WTC11 (cell line): Measurements from ENCODE around the gene MAML2. TPM values are rescaled to one million over a fixed set of nuclear protein-coding genes. Genes with fewer than 3 reads are reported as not detected.

ENCODE experiments used
- ATAC-seq: fragments of 200-7000 bp; cut with Tn5 transposase; 2 replicates; pipeline ENCODE4 v1.10.0; 2021; ENCODE audit warnings: mild to moderate bottlenecking, moderate library complexity
- CTCF ChIA-PET: fragments of 300-600 bp; sonication (Branson Sonifier 250); formaldehyde crosslinking; loops from one replicate; lab custom pipeline; 2021; ENCODE audit warnings: antibody characterized with exemption; lab: Charles Lee
- POLR2A ChIA-PET: fragments of 350-600 bp; sonication (Branson Sonifier 250); formaldehyde crosslinking; loops from one replicate; lab custom pipeline; 2021; ENCODE audit warnings: antibody characterized with exemption; lab: Charles Lee
- DNase-seq: peaks from one replicate; pipeline ENCODE4 v3.0.0; 2021; ENCODE audit warnings: low spot score
- H3K27ac Mint-ChIP-seq: 2 replicates; pipeline ENCODE4 v1.8.0; 2021; ENCODE audit warnings: mixed read lengths
- H3K27me3 Mint-ChIP-seq: 2 replicates; pipeline ENCODE4 v1.8.0; 2021; ENCODE audit warnings: low read depth, mild to moderate bottlenecking, moderate library complexity, mixed read lengths
- H3K36me3 Mint-ChIP-seq: 2 replicates; pipeline ENCODE4 v1.8.0; 2021; ENCODE audit warnings: mixed read lengths
- H3K4me1 Mint-ChIP-seq: 2 replicates; pipeline ENCODE4 v1.8.0; 2022; ENCODE audit warnings: mixed read lengths
- H3K4me3 Mint-ChIP-seq: 2 replicates; pipeline ENCODE4 v1.8.0; 2021; ENCODE audit warnings: mild to moderate bottlenecking, moderate library complexity, mixed read lengths
- H3K9me3 Mint-ChIP-seq: 2 replicates; pipeline ENCODE4 v1.8.0; 2021; ENCODE audit warnings: mixed read lengths
- ATF1 ChIP-seq: sonication (generic); formaldehyde crosslinking; IDR thresholded peaks from 2 replicates; pipeline ENCODE4 v1.8.1; 2023; ENCODE audit warnings: mild to moderate bottlenecking, moderate library complexity, missing genetic modification reagents
- CREM ChIP-seq: sonication (generic); formaldehyde crosslinking; IDR thresholded peaks from 2 replicates; pipeline ENCODE4 v1.8.1; 2022; ENCODE audit warnings: mild to moderate bottlenecking, missing genetic modification reagents, moderate library complexity
- E2F4 ChIP-seq: sonication (generic); formaldehyde crosslinking; IDR thresholded peaks from 2 replicates; pipeline ENCODE4 v1.8.1; 2022; ENCODE audit warnings: low read depth, mild to moderate bottlenecking, moderate library complexity, missing genetic modification reagents, borderline replicate concordance
- ELF4 ChIP-seq: sonication (generic); formaldehyde crosslinking; IDR thresholded peaks from 2 replicates; pipeline ENCODE4 v1.8.1; 2022; ENCODE audit warnings: low read depth, mild to moderate bottlenecking, moderate library complexity, missing genetic modification reagents
- EMX1 ChIP-seq: fragments of 250-450 bp; sonication (Bioruptor Pico); IDR thresholded peaks from 2 replicates; pipeline ENCODE4 v1.8.0; 2021; ENCODE audit warnings: mild to moderate bottlenecking
- FOXK1 ChIP-seq: sonication (generic); formaldehyde crosslinking; IDR thresholded peaks from 2 replicates; pipeline ENCODE4 v1.8.0; 2022; ENCODE audit warnings: mild to moderate bottlenecking, moderate library complexity, missing genetic modification reagents
- GABPB1 ChIP-seq: sonication (generic); formaldehyde crosslinking; IDR thresholded peaks from 2 replicates; pipeline ENCODE4 v1.8.1; 2023; ENCODE audit warnings: mild to moderate bottlenecking, missing genetic modification reagents
- GRHL2 ChIP-seq: fragments of 250-450 bp; sonication (Bioruptor Pico); IDR thresholded peaks from 2 replicates; pipeline ENCODE4 v1.8.0; 2022; ENCODE audit warnings: mild to moderate bottlenecking, moderate library complexity; ENCODE audit not compliant: insufficient replicate concordance, severe bottlenecking
- GTF2I ChIP-seq: fragments of 250-450 bp; sonication (Bioruptor Pico); conservative IDR thresholded peaks from 2 replicates; pipeline ENCODE4 v1.4.0; 2021; ENCODE audit warnings: mild to moderate bottlenecking
- KAT7 ChIP-seq: sonication (generic); formaldehyde crosslinking; IDR thresholded peaks from 2 replicates; pipeline ENCODE4 v1.8.1; 2023; ENCODE audit warnings: missing genetic modification reagents, mild to moderate bottlenecking, borderline replicate concordance
- TCF7 ChIP-seq: sonication (generic); formaldehyde crosslinking; IDR thresholded peaks from 2 replicates; pipeline ENCODE4 v1.8.0; 2022; ENCODE audit warnings: mild to moderate bottlenecking, low read depth, missing genetic modification reagents, moderate library complexity
- ZBTB21 ChIP-seq: sonication (generic); formaldehyde crosslinking; IDR thresholded peaks from 2 replicates; pipeline ENCODE4 v1.8.1; 2023; ENCODE audit warnings: mild to moderate bottlenecking, missing genetic modification reagents, borderline replicate concordance
- ZNF396 ChIP-seq: fragments of 250-450 bp; sonication (Bioruptor Pico); IDR thresholded peaks from 2 replicates; pipeline ENCODE4 v1.8.0; 2021; ENCODE audit warnings: mild to moderate bottlenecking, moderate library complexity, borderline replicate concordance
- ZNF423 ChIP-seq: fragments of 250-450 bp; sonication (Bioruptor Pico); IDR thresholded peaks from 2 replicates; pipeline ENCODE4 v2.1.2; 2022; ENCODE audit warnings: mild to moderate bottlenecking, moderate library complexity
- ZNF512 ChIP-seq: sonication (generic); formaldehyde crosslinking; IDR thresholded peaks from 2 replicates; pipeline ENCODE4 v1.8.1; 2022; ENCODE audit warnings: missing genetic modification reagents, borderline replicate concordance
- ZNF532 ChIP-seq: fragments of 250-450 bp; sonication (Bioruptor Pico); IDR thresholded peaks from 2 replicates; pipeline ENCODE4 v1.9.0; 2021; ENCODE audit warnings: mild to moderate bottlenecking, borderline replicate concordance
- ZSCAN18 ChIP-seq: fragments of 250-450 bp; sonication (Bioruptor Pico); IDR thresholded peaks from 2 replicates; pipeline ENCODE4 v2.1.2; 2022; ENCODE audit warnings: mild to moderate bottlenecking, moderate library complexity
- total RNA-seq: library from RNA; stranded (reverse); gene quantifications from 3 replicates; pipeline ENCODE4 v1.2.3, GENCODE V29; 2021
- TF ChIP-seq, protein P1 (sequence below): sonication (generic); formaldehyde crosslinking; IDR thresholded peaks from 2 replicates; pipeline ENCODE4 v1.8.1; 2022; ENCODE audit warnings: mild to moderate bottlenecking, missing genetic modification reagents, moderate library complexity, borderline replicate concordance
- TF ChIP-seq, protein P2 (sequence below): sonication (generic); formaldehyde crosslinking; IDR thresholded peaks from 2 replicates; pipeline ENCODE4 v1.8.0; 2023; ENCODE audit warnings: missing genetic modification reagents, mild to moderate bottlenecking, borderline replicate concordance

Gene MAML2
- total RNA-seq, 1 experiment from 2014 or later, result 8.1 TPM

DNA sequence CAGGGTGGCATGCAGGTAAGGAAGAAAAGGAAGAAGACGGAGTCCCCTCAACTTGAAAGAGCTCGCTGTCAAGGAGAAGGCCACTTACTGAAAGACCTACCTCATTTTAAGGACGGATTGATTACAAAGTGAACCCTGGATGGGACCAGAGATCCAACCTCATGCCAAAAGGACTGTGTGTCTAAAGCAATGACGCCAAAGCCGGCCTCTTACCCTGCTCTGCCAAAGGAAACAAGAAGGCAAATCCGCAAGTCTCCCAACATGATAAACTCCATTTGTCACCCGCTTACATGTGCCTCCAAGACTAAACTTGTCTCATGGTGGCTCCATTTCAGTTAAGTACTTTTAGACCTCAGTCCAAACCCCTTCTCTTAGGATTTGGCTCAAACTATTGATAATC lies 270.4 kb downstream of the MAML2 start (continued):
- TF ChIP-seq ZBTB21 (CRISPR knock-in tag) (no peak), FOXK1 (no peak), ZNF512 (CRISPR knock-in tag) (no peak), ZNF423 (CRISPR knock-in tag) (no peak)

DNA sequence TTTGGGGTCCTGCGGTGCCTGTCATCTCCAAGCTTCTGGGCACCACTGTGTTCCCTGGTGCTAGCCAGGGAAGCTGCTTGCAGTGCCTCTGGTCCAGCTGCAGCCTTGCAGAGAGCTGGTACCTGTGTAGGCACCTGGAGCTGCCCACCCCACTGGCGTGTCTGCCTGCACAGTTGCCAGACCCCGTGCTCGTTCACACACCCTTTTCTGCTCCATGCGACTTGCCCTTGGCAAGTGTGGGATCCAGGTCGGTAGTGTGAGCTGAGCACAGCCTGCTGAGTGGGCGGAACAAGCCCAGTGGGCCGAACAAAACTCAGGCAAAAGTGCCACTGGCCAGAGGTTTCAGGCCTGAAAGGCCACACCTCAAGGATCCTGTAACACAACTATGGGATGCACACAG lies 272.5 kb downstream of the MAML2 start:
- H3K27ac Mint-ChIP-seq, result no peak overlapping the region
- POLR2A ChIA-PET, result no interaction called here
- H3K4me3 Mint-ChIP-seq, result no peak overlapping the region
- TF ChIP-seq GTF2I (CRISPR knock-in tag) (no peak), ZBTB21 (CRISPR knock-in tag) (no peak)
- TF ChIP-seq, protein P1, sequence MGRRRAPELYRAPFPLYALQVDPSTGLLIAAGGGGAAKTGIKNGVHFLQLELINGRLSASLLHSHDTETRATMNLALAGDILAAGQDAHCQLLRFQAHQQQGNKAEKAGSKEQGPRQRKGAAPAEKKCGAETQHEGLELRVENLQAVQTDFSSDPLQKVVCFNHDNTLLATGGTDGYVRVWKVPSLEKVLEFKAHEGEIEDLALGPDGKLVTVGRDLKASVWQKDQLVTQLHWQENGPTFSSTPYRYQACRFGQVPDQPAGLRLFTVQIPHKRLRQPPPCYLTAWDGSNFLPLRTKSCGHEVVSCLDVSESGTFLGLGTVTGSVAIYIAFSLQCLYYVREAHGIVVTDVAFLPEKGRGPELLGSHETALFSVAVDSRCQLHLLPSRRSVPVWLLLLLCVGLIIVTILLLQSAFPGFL (CRISPR knock-in tag), result no peak
- ATAC-seq (no peak), DNase-seq (no peak)
- H3K4me1 Mint-ChIP-seq, result peaks cover 10% of the 10 kb centered on the region
- H3K9me3 Mint-ChIP-seq, result no peaks in the 10 kb centered on the region
- CTCF ChIA-PET, result interaction anchor here (2.3 to 2.6 kb wide), 2 partner anchors 15 to 273 kb away, joined by 10 read pairs; partner anchors contain the start of gene MAML2
- H3K36me3 Mint-ChIP-seq, result no peaks in the 10 kb centered on the region
- H3K27me3 Mint-ChIP-seq, result no peaks in the 10 kb centered on the region

DNA sequence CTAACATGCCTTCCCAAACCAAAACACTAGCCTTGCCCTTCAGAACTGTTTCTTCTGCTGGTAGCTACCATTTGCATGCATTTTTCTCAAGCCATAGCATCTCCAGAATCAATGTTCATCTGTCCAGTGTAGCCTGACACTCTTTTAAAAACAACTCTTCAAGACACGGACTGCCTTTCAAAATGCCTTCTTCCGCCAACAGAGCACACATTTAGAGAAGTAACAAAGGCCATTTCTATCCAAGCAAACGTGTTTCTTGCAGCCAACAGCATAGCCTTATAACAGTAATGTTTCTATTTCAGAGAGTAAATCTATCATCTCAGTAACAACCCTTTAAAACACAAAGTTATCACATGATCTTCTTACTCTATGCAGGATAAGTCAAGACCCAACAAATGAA lies 275.8 kb downstream of the MAML2 start:
- H3K27me3 Mint-ChIP-seq, result no peaks in the 10 kb centered on the region
- ATAC-seq (no peak), DNase-seq (no peak)
- H3K4me1 Mint-ChIP-seq, result peaks cover 7% of the 10 kb centered on the region; the same call in 1 of the 2 replicates
- H3K36me3 Mint-ChIP-seq, result no peaks in the 10 kb centered on the region
- ChIA-PET POLR2A (no interaction called here), CTCF (no interaction called here)
- no peaks in the 10 kb centered on the region for H3K9me3 Mint-ChIP-seq
- H3K4me3 Mint-ChIP-seq, result no peak overlapping the region
- no peak overlapping the region for H3K27ac Mint-ChIP-seq
- TF ChIP-seq GRHL2 (CRISPR knock-in tag) (no peak), ZNF423 (CRISPR knock-in tag) (no peak), EMX1 (CRISPR knock-in tag) (no peak), CREM (CRISPR knock-in tag) (no peak), ZNF396 (CRISPR knock-in tag) (no peak), ZSCAN18 (CRISPR knock-in tag) (no peak), ATF1 (CRISPR knock-in tag) (no peak), KAT7 (no peak), ELF4 (CRISPR knock-in tag) (no peak), GABPB1 (CRISPR knock-in tag) (no peak), ZNF532 (CRISPR knock-in tag) (no peak), E2F4 (CRISPR knock-in tag) (no peak), TCF7 (no peak)
- TF ChIP-seq, protein P2, sequence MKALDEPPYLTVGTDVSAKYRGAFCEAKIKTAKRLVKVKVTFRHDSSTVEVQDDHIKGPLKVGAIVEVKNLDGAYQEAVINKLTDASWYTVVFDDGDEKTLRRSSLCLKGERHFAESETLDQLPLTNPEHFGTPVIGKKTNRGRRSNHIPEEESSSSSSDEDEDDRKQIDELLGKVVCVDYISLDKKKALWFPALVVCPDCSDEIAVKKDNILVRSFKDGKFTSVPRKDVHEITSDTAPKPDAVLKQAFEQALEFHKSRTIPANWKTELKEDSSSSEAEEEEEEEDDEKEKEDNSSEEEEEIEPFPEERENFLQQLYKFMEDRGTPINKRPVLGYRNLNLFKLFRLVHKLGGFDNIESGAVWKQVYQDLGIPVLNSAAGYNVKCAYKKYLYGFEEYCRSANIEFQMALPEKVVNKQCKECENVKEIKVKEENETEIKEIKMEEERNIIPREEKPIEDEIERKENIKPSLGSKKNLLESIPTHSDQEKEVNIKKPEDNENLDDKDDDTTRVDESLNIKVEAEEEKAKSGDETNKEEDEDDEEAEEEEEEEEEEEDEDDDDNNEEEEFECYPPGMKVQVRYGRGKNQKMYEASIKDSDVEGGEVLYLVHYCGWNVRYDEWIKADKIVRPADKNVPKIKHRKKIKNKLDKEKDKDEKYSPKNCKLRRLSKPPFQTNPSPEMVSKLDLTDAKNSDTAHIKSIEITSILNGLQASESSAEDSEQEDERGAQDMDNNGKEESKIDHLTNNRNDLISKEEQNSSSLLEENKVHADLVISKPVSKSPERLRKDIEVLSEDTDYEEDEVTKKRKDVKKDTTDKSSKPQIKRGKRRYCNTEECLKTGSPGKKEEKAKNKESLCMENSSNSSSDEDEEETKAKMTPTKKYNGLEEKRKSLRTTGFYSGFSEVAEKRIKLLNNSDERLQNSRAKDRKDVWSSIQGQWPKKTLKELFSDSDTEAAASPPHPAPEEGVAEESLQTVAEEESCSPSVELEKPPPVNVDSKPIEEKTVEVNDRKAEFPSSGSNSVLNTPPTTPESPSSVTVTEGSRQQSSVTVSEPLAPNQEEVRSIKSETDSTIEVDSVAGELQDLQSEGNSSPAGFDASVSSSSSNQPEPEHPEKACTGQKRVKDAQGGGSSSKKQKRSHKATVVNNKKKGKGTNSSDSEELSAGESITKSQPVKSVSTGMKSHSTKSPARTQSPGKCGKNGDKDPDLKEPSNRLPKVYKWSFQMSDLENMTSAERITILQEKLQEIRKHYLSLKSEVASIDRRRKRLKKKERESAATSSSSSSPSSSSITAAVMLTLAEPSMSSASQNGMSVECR (CRISPR knock-in tag), result no peak
